VCaP (cell line): ENCODE results near the gene MMP25.
A peak's percentile ranks its signal among the peaks of the same experiment; 100 is the strongest.

ENCODE experiments used
- H3K27ac ChIP-seq: fragments of 450-650 bp; 2 replicates; pipeline ENCODE4 v1.5.1; 2017
- CTCF ChIP-seq: fragments of 450-650 bp; conservative IDR thresholded peaks from 2 replicates; pipeline ENCODE4 v1.5.1; 2017; ENCODE audit warnings: mild to moderate bottlenecking, moderate library complexity

Gene MMP25

GRCh38 chr16:3099732-3100499 is 53.6 kb downstream of the MMP25 start:
- no peak for TF ChIP-seq CTCF
- no peak overlapping the region for H3K27ac ChIP-seq

GRCh38 chr16:3101018-3101840 is 54.9 kb downstream of the MMP25 start:
- no peak overlapping the region for H3K27ac ChIP-seq
- peak; percentile 41 for TF ChIP-seq CTCF

DNA sequence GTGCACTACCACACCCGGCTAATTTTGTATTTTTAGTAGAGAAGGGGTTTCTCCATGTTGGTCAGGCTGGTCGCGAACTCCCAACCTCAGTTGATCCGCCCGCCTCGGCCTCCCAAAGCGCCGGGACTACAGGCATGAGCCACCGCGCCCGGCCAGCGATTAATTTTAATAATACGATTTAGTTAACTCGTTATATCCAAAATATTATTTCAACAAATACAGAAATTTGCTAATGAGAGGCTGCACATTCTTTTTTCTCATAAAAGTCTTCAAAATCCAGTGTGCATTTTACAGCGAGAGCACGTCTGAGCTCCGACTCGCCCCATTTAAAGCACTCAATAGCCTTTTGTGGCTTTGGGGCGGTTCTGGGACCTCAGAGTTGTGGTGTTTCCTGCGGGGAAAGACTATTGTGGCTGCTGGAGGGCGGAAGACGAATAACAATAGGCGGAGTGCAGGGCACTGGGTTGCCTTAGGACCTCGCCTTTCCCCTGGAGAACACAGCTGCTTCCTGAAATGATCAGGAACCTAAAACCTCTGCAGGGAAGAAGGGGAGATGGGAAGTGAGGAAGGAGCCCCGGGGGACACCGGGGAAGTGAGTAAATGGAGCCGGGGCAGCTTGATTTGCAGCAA is 55.6 kb downstream of the MMP25 start:
- TF ChIP-seq CTCF, result no peak
- H3K27ac ChIP-seq, result no peak overlapping the region

- TF ChIP-seq CTCF, result no peak
- peak overlapping the region; percentile 77 for H3K27ac ChIP-seq
Measured at GRCh38 chr16:3106205-3106928, 60.0 kb downstream of the MMP25 start.
